GM21423 (cell line): Measurements from ENCODE around the gene EDN2.

Source experiments
- ATAC-seq: cut with Tn5 transposase; IDR thresholded peaks from one replicate; pipeline ENCODE4 v1.9.1; 2021; ENCODE audit warnings: mild to moderate bottlenecking, moderate library complexity; ENCODE audit not compliant: unreplicated experiment

Gene EDN2

DNA sequence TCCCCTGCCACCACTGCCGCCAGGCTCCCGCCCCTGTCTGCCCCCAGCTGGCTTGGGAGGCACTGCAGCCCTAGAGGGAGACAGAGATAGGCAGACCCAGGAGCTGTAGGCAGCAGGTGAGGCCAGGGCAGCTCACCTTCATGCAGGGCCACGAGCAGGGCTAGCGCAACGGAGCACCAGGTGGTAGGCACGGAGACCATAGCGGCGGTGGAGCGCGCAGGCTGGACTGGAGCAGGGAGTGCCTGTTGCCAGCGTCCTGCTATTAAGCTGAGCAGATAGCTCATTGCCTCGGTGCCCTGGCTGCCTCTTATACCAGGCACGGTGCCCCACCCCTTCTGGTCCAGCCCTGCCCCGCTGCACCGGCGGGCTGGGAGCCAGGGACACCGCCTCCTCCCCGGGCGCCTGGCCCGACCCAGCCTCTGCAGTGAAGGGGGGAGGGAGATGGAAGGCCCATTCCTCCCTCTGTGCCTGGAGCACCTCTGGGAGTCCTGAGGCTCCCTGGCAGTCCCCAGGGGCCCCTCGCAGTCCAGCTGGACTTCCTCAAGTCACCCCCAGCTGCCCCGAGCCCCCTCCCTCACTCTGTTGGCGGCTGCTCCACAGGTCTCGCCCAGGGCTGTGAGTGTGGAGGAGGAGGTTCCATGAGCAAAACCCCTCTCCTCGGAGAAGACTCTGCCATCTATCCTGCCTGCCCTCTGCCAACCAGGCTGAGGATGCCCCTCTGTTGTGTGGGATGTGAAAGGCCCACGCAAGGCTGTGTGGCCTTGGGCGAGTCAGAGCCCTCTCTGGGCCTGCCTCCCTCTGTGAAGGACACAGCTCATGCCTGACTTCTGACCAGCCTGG, at the start of gene EDN2:
Gene EDN2 (minus strand): TSS at position 282 of the 840 bp plus-strand sequence. CDS start 82 bp downstream, at position 200.
- ATAC-seq: no peak

- ATAC-seq: no peak
Measured at GRCh38 chr1:41533731-41534080, 49.2 kb upstream of the EDN2 start.

DNA sequence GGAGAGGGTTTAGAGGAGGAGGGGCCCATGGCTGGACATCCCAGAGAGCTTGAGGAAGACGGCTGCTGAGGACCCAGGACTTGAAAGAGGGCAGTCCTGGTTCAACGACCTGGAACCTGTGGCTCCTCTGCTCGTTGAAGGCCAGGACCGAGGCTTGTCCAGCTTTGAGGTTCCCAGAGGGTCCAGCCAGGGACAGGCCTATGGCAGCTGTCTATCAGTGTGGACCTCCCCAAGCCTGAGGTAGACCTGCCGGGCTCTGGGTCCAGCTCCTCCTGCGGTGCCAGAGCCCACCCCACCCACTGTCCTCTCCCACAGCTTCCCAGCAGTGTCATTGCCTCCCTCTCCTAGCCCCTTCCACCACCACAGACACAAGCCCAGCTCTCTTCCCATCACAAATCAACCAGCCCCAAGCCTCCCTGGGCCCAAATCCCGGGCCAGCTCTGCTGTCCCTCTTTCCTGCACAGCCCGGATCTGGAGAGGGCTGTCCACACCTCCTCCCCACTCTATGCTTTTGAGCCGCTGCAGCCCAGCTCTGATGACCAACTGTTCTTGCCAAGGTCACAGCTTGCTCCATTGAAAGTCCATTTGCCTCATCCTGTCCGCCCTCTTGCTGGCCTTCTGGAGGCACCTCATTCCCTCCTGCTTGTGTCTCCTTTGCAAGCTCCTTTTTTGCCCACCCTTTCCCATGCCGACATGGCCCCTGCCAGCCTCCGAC, 48.7 kb upstream of the EDN2 start:
- no peak for ATAC-seq

GRCh38 chr1:41532206-41532975, 47.9 kb upstream of the EDN2 start:
- ATAC-seq: no peak

GRCh38 chr1:41530411-41530810, 45.9 kb upstream of the EDN2 start:
- no peak for ATAC-seq

- ATAC-seq: no peak
Measured at GRCh38 chr1:41529621-41530395, 45.3 kb upstream of the EDN2 start.

DNA sequence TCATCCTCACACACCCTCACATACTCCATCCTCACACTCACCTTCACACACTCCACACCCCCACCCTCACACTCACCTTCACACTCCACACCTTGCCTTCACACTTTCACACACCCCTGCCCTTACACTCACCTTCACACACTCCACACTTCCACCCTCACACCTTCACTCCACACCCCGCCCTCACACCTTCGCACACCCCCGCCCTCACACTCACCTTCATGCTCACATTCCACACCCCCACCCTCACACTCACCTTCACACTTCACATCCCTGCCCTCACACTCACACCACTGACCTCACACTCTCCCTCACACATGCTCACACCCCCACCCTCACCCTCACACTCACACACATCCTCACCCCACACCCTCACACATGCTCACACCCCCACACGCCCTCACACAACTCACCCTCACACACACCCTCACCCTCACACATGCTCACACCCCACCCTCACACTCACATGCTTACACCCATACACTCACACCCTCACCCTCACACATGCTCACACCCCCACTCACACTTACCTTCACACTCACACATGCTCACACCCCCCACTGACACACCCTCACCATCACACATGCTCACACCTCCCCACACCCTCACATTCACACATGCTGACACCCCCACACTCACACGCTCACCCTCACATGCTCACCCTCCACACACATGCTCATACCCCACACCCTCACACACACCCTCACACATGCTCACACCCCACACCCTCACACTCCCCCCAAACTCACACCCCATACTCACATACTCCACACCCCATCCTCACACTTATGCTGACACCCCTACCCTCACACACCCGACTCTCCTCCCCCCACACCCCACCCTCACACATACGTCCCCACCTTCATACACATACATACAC, 44.5 kb upstream of the EDN2 start:
- ATAC-seq: no peak

DNA sequence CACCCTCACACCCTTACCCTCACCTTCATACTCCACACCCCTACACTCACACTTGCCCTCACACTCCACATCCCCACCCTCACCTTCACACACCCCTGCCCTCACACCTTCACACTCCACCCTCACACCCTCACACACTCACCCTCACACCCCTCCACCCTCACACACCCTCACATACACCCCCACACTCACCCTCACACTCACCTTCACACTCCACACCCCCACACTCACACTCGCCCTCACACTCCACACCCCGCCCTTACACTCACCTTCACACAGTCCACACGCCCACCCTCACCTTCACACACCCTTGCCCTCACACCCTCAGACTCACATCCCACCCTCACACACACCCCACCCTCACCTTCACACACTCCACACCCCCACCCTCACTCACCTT, 43.6 kb upstream of the EDN2 start:
- ATAC-seq: no peak

- no peak for ATAC-seq
Measured at GRCh38 chr1:41526956-41527561, 42.6 kb upstream of the EDN2 start.

DNA sequence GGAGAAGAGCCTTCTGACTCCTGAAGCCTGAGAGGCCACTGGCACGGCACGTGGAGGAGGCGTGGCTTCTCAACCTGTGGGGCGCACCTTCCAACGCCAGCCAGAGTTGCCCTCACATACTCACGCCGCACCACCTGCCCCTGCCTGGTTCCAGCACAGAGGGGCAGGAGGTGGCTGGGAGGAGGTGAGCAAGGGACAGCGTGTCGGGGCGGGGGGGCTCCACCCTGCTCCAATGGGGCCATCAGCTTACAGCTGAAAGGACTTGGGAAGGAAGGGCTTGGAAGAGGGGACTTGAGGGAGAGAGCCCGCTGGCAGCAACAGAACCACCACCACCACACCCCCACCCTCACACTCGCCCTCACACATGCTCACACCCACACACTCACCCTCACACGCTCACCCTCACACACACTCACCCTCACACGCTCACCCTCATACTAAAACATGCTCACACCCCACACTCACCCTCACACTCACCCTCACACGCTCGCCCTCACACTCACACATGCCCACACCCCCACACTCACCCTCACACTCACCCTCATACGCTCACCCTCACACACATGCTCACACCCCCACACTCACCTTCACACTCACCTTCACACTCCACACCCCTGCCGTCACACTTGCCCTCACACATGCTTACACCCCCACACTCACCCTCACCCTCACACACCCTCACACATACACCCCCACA, 41.6 kb upstream of the EDN2 start:
- no peak for ATAC-seq

- no peak for ATAC-seq
Measured at GRCh38 chr1:41524676-41525675, 40.5 kb upstream of the EDN2 start.

DNA sequence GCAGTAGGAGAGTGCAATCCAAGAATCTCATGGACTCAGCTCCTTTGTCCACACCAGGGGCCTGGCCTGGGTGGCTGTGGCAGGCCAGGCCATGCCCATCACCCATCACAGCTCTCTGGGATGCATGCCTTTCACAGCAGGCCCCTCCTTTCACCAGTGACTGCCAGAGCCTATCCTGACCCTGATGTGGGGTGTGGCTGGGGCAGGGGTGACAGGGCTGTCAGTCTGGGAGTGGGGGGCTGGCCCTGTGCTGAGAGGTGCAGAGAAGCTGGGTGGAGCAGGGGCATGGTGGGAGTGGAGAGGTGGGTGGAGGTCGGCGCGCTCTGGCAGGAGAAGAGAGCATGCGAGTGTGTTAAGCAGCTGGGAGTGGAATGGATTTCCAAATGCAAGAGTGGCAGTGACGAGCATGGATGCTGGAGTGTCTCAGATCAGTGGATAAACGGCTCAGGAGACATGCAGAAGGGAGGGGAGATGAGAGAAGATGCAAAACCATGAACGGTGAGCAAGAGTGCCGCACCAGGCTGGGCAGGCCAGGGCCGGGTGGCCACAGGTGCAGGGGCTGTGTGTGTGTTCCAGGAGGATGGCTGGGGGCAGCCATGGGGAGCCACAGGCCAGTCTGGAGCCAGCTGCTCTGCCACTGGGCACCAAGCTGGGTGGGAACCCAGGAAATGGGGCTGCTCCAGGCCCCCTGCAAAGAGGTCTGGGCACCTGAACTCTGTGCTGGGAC, 39.6 kb upstream of the EDN2 start:
- ATAC-seq: no peak

DNA sequence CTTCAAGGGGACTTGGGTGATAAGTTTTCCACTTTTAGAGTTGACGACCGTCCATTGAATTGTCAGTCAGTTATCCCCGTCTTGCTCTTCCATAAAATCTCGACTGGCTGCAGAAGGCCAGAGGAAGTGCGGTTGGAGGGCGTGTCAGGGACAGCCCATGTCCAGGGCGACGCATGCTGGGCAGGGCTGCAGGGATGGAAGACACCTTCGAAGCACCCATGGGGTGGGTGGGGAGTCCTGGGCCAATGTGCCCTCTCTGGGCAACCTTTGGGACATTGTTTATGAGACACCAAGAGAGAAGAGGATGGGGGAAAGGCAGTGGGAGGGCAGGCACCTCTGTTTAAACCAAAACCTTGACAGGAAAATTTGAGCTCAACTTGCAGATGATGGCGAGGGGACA, 38.6 kb upstream of the EDN2 start:
- no peak for ATAC-seq

- no peak for ATAC-seq
Measured at GRCh38 chr1:41521766-41522165, 37.3 kb upstream of the EDN2 start.

DNA sequence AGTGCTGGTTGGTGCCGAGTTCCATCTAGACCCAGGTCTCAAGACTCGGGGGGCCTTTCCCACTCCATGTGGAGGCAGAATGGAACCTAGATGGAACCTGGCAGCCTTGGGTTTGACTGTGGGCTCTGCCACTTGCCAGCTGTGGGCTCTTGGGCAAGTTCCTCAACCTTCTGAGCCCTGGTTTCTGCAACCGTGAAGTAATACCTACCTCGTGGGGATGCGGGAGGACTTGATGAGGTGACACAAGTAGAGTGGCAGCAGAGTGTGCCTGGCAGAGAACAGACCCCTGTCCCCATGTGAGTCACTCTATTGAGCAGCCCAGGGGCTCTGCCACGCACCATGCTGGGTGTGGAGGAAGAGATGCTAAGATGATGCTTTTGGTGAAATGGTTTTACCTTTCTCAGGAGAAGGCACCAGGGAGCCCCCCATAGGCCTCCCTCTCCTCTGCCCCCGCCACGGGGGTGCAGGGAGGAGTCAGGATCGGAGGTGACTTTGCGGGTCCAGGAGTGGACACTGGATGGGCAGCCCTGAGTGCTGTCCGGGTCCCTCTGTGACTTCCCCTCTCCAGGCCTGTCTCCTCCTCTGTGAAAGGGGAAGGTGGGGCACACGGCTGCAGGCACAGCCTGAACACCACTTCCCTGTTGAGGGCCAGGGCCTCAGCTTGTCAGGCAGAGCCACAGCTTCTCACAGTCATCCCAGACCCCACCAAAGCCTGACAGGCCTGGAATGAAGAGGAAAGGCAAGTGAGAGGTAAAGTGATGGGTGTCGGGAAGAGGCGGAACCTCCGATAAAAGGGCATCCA, 36.7 kb upstream of the EDN2 start:
- ATAC-seq: no peak

DNA sequence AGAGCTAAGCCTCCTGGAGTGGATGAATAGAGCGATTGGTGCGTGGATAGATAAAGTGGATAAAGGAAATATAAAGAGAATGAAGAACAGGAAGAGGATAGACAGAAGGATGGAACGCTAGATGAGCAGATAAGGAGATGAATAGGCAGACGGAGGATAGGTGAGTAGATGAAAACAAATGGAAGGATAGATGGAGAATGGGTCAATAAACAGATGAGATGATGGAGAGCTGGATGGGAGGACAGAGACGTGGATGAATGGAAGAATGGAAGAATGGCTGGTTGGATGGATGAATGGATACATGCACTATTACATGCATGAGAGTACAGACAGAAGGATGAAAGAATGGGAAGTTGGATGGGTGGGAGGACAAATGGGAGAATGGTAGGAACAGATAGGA, 35.2 kb upstream of the EDN2 start:
- ATAC-seq: no peak
